ENCODE measurements around the gene MRPL3.
"Not testable (repeated sequence)": the region's sequence is repeated elsewhere in the genome, so short reads cannot be mapped to it uniquely, and the experiment has no call there.

MRPL3 gene

GRCh38 chr3:131535131-131535530 lies 32.4 kb upstream of the MRPL3 start:
- no peaks in the 10 kb centered on the region for H3K4me1 Mint-ChIP-seq (ENCODE audit: low read depth)
- H3K4me3 Mint-ChIP-seq = no peak overlapping the region
- H3K27me3 Mint-ChIP-seq (ENCODE audit: low read depth) = peaks cover 39% of the 10 kb centered on the region

DNA sequence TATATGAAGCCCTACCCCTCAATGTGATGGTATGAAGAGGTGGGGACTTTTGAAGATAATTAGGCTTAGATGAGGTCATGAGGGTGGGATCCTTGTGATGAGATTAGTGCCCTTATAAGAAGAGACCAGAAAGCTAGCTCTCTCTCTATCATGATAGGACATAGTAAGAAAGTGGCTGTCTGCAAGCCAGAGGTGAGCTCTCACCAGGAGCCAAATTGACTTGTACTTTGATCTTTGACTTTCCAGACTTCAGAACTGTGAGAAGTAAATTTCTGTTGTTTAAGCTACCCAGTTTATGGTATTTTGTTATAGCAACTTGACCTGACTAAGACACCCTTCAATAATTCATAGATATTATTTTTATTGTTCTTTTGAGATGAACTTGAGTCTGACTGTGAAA lies 29.9 kb upstream of the MRPL3 start:
- Mint-ChIP-seq H3K9me3 (no peaks in the 10 kb centered on the region), H3K27me3 (ENCODE audit: low read depth) (peaks cover 44% of the 10 kb centered on the region)

More at GRCh38 chr3:131535131-131535530, 32.4 kb upstream of the MRPL3 start:
- no peaks in the 10 kb centered on the region for H3K36me3 Mint-ChIP-seq (ENCODE audit: low read depth)
- DNase-seq (ENCODE audit: low spot score) = no peak
- no peak overlapping the region for H3K27ac Mint-ChIP-seq
- H3K9me3 Mint-ChIP-seq = no peaks in the 10 kb centered on the region

DNA sequence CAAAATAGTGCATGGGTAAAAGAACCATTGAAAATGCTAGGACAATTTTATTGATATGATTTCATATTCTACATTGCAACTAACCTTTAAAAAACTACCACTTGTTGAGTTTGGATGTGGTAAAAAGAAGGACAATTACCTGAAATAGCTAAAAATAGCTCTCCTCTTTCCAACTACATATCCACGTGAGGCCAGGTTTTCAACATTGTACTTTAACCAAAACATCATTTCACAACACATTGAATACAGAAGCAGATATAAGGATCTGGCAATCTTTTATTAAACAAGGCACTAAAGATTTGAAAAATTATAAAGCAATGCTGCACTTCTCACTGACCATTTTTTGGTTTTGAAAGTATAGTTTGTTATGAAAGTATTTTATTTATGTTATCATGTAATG lies 28.1 kb upstream of the MRPL3 start:
- H3K9me3 Mint-ChIP-seq = no peaks in the 10 kb centered on the region
- peaks cover 47% of the 10 kb centered on the region for H3K27me3 Mint-ChIP-seq (ENCODE audit: low read depth)

More for the DNA sequence above, 29.9 kb upstream of the MRPL3 start:
- Mint-ChIP-seq H3K36me3 (ENCODE audit: low read depth) (no peaks in the 10 kb centered on the region), H3K4me3 (no peak overlapping the region), H3K4me1 (ENCODE audit: low read depth) (no peaks in the 10 kb centered on the region), H3K27ac (no peak overlapping the region)
- no peak for DNase-seq (ENCODE audit: low spot score)

DNA sequence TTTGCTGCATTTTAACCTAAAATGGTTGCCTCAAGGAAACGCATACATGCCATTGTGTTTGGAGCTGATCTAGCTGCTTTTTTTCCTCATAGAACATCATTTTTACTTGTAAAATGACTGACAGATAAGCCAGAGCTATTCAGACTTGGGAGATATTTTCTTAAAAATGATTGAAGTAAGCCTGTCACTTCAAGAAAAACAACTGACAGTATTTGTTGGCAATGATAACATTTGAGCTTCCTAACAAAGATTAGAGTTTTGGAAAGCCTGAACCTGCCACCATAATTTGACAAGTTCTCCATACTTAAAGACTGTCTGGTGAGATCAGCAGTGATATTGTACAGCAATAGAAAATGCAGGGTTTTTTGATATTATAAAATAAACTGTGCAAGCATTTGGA lies 27.6 kb upstream of the MRPL3 start:
- H3K4me1 Mint-ChIP-seq (ENCODE audit: low read depth) = no peaks in the 10 kb centered on the region
- no peaks in the 10 kb centered on the region for H3K9me3 Mint-ChIP-seq
- H3K4me3 Mint-ChIP-seq = no peak overlapping the region
- DNase-seq (ENCODE audit: low spot score) = no peak
- H3K36me3 Mint-ChIP-seq (ENCODE audit: low read depth) = no peaks in the 10 kb centered on the region
- peaks cover 50% of the 10 kb centered on the region for H3K27me3 Mint-ChIP-seq (ENCODE audit: low read depth)
- no peak overlapping the region for H3K27ac Mint-ChIP-seq

More for the DNA sequence above, 28.1 kb upstream of the MRPL3 start:
- Mint-ChIP-seq H3K4me1 (ENCODE audit: low read depth) (no peaks in the 10 kb centered on the region), H3K4me3 (no peak overlapping the region), H3K27ac (no peak overlapping the region), H3K36me3 (ENCODE audit: low read depth) (no peaks in the 10 kb centered on the region)
- DNase-seq (ENCODE audit: low spot score) = no peak

DNA sequence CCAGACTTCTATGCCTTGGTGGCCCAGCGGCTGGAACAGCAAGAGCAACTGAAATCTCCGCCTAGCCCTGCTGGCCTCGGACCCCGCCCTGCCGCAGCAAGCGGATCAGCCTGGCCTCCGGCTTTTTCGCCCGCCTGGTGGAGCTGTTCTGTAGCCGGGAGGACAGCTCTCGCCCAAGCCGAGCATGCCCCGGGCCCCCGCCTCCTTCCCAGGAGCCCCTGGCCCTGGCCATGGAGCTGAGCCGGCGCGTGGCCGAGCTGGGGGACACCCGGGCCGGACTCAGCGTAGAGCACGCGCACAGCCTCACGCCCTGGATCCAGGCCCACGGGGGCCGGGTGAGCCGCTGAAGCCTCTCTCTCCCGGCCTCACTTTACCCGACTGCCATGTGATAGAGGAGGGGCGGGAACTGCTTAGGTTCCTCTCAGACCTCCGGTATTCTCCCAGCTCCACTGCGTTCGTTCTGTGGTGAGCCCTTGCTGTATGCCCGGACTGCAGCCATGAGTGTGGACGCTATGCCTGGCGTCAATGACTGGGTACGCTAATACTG lies 24.1 kb upstream of the MRPL3 start:
- no peak overlapping the region for H3K4me3 Mint-ChIP-seq
- H3K27ac Mint-ChIP-seq = no peak overlapping the region

GRCh38 chr3:131518680-131519079 lies 15.9 kb upstream of the MRPL3 start:
- Mint-ChIP-seq H3K4me1 (ENCODE audit: low read depth) (no peaks in the 10 kb centered on the region), H3K27me3 (ENCODE audit: low read depth) (peaks cover 18% of the 10 kb centered on the region), H3K9me3 (peaks cover 3% of the 10 kb centered on the region), H3K36me3 (ENCODE audit: low read depth) (no peaks in the 10 kb centered on the region), H3K27ac (no peak overlapping the region), H3K4me3 (no peak overlapping the region)
- DNase-seq (ENCODE audit: low spot score) = no peak

More for the DNA sequence above, 24.1 kb upstream of the MRPL3 start:
- H3K36me3 Mint-ChIP-seq (ENCODE audit: low read depth) = no peaks in the 10 kb centered on the region
- no peaks in the 10 kb centered on the region for H3K9me3 Mint-ChIP-seq
- H3K4me1 Mint-ChIP-seq (ENCODE audit: low read depth) = no peaks in the 10 kb centered on the region
- peaks cover 44% of the 10 kb centered on the region for H3K27me3 Mint-ChIP-seq (ENCODE audit: low read depth)
- DNase-seq (ENCODE audit: low spot score) = peak; percentile 10

DNA sequence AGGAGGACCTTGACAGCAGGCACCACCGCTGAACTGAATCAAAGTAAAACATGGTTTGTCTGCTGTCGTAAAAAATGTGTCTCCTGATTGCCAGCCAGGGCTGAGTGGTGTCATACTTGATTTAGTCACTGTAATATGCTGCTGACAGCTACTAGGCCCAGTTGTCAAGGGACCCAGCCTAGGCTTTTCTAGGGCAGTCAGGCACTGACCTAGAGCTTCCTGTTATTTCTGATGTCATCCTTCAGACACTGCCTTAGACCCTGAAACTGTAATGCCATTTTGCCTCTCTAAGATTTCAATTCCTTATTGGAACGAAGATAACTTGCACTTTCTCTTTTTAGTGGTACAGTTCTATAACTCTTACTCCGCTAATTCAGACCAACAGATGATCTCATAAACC lies 2.6 kb upstream of the MRPL3 start:
- no peak for DNase-seq (ENCODE audit: low spot score)
- Mint-ChIP-seq H3K36me3 (ENCODE audit: low read depth) (peaks cover 7% of the 10 kb centered on the region), H3K4me3 (no peak overlapping the region), H3K9me3 (no peaks in the 10 kb centered on the region), H3K27ac (no peak overlapping the region), H3K4me1 (ENCODE audit: low read depth) (peaks cover 27% of the 10 kb centered on the region), H3K27me3 (ENCODE audit: low read depth) (peaks cover 4% of the 10 kb centered on the region)

DNA sequence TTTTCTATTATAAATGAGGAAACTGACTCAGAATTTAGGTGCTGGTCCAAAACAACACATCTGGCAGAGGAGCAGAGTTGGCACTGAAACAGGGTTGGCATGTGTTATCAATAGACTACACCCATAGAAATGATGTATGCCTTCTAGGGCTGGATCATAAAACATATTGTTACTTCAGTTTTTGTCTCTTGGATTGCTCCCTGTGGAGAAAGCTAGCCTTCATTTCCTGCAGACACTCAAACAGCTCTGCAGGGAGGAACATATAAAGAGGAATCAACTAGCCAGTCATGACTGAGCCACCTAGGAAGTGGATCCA lies 507 bp upstream of the MRPL3 start:
- Mint-ChIP-seq H3K4me3 (peak overlapping the region; percentile 94), H3K27me3 (ENCODE audit: low read depth) (peaks cover 4% of the 10 kb centered on the region), H3K9me3 (no peaks in the 10 kb centered on the region), H3K36me3 (ENCODE audit: low read depth) (peaks cover 23% of the 10 kb centered on the region), H3K27ac (peak overlapping the region; percentile 92), H3K4me1 (ENCODE audit: low read depth) (peaks cover 32% of the 10 kb centered on the region)
- no peak for DNase-seq (ENCODE audit: low spot score)

- Mint-ChIP-seq H3K27ac (peak overlapping the region; percentile 92), H3K4me1 (ENCODE audit: low read depth) (peaks cover 32% of the 10 kb centered on the region)
Measured at GRCh38 chr3:131501949-131502348, 822 bp downstream of the MRPL3 start.

DNA sequence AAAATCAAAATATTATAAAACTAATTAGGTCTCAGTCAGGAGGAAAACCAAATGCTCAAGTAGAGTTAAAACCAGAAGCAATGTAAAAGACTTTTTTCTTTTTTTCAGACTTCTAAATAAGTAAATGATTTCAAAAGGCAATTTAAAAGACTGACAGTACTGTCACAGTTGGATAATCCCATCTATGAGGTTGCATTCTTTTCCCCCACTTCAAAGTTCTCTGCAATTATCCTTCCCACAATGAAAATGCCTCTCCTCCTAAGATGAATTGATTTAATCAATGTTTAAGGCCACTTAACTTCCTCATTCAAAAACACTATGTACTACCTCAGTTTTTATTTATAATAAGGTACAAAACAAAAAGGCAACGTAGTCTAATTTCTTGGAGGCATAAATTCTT lies 8.1 kb downstream of the MRPL3 start:
- Mint-ChIP-seq H3K27me3 (ENCODE audit: low read depth) (no peaks in the 10 kb centered on the region), H3K4me3 (no peak overlapping the region), H3K9me3 (no peaks in the 10 kb centered on the region), H3K36me3 (ENCODE audit: low read depth) (peaks cover 48% of the 10 kb centered on the region), H3K27ac (no peak overlapping the region), H3K4me1 (ENCODE audit: low read depth) (peaks cover 8% of the 10 kb centered on the region)
- no peak for DNase-seq (ENCODE audit: low spot score)

More at GRCh38 chr3:131501949-131502348, 822 bp downstream of the MRPL3 start:
- Mint-ChIP-seq H3K4me3 (peak overlapping the region; percentile 94), H3K36me3 (ENCODE audit: low read depth) (peaks cover 30% of the 10 kb centered on the region), H3K27me3 (ENCODE audit: low read depth) (peaks cover 2% of the 10 kb centered on the region), H3K9me3 (no peaks in the 10 kb centered on the region)
- no peak for DNase-seq (ENCODE audit: low spot score)

- Mint-ChIP-seq H3K4me1 (ENCODE audit: low read depth) (peaks cover 10% of the 10 kb centered on the region), H3K36me3 (ENCODE audit: low read depth) (peaks cover 41% of the 10 kb centered on the region), H3K9me3 (no peaks in the 10 kb centered on the region), H3K4me3 (no peak overlapping the region), H3K27ac (no peak overlapping the region), H3K27me3 (ENCODE audit: low read depth) (no peaks in the 10 kb centered on the region)
- DNase-seq (ENCODE audit: low spot score) = no peak
Measured at GRCh38 chr3:131491775-131492174, 11.0 kb downstream of the MRPL3 start.

- DNase-seq (ENCODE audit: low spot score) = no peak
- no peak overlapping the region for H3K4me3 Mint-ChIP-seq
- peaks cover 4% of the 10 kb centered on the region for H3K9me3 Mint-ChIP-seq
- H3K4me1 Mint-ChIP-seq (ENCODE audit: low read depth) = peaks cover 12% of the 10 kb centered on the region
- peaks cover 42% of the 10 kb centered on the region for H3K36me3 Mint-ChIP-seq (ENCODE audit: low read depth)
- no peak overlapping the region for H3K27ac Mint-ChIP-seq
- H3K27me3 Mint-ChIP-seq (ENCODE audit: low read depth) = no peaks in the 10 kb centered on the region
Measured at GRCh38 chr3:131491084-131491483, 11.7 kb downstream of the MRPL3 start.

GRCh38 chr3:131486545-131486944 lies 16.2 kb downstream of the MRPL3 start:
- peaks cover 22% of the 10 kb centered on the region for H3K4me1 Mint-ChIP-seq (ENCODE audit: low read depth)
- H3K27me3 Mint-ChIP-seq (ENCODE audit: low read depth); H3K9me3 Mint-ChIP-seq; DNase-seq (ENCODE audit: low spot score): not testable (repeated sequence)
- H3K27ac Mint-ChIP-seq = peak overlapping the region; percentile 32
- H3K36me3 Mint-ChIP-seq (ENCODE audit: low read depth) = peaks cover 42% of the 10 kb centered on the region
- H3K4me3 Mint-ChIP-seq = peak overlapping the region; percentile 48

DNA sequence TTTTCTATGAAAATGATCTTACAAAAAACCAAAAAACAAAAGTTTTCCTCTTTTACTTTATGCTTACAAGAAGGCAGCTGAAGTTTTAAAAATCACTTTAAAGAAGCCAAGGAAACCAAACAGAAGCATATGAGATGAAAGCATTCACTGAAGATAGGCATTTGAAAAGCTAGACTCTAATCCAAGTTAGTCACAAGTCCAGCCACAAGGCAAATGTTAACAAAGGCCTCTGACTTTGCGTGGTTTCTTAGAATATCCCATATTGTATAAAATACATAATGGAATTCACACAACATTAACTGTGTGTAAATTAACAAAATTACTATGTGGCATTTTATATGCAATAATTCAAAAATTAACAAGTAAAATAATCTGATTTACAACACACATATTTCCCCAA lies 17.7 kb downstream of the MRPL3 start:
- no peak overlapping the region for H3K27ac Mint-ChIP-seq
- no peak for DNase-seq (ENCODE audit: low spot score)

GRCh38 chr3:131484496-131485111 lies 18.2 kb downstream of the MRPL3 start:
- Mint-ChIP-seq H3K9me3 (peaks cover 4% of the 10 kb centered on the region), H3K27ac (no peak overlapping the region), H3K27me3 (ENCODE audit: low read depth) (no peaks in the 10 kb centered on the region), H3K4me1 (ENCODE audit: low read depth) (peaks cover 22% of the 10 kb centered on the region), H3K36me3 (ENCODE audit: low read depth) (peaks cover 45% of the 10 kb centered on the region), H3K4me3 (no peak overlapping the region)
- DNase-seq (ENCODE audit: low spot score) = no peak

More for the DNA sequence above, 17.7 kb downstream of the MRPL3 start:
- Mint-ChIP-seq H3K36me3 (ENCODE audit: low read depth) (peaks cover 42% of the 10 kb centered on the region), H3K4me3 (no peak overlapping the region), H3K9me3 (peaks cover 4% of the 10 kb centered on the region), H3K27me3 (ENCODE audit: low read depth) (no peaks in the 10 kb centered on the region), H3K4me1 (ENCODE audit: low read depth) (peaks cover 22% of the 10 kb centered on the region)

All from T-helper 2 cell treated with Interferon-gamma antibody and Interleukin-4, amounts not matched to agents 5 μg/mL and 100 μg/mL, for 36 hours (primary cell).